NB4 (cell line): ENCODE data around the gene DCN.

Experiments
- POLR2A ChIP-seq: IDR thresholded peaks from 2 replicates; pipeline ENCODE4 v1.6.1; 2011; ENCODE audit warnings: mild to moderate bottlenecking; ENCODE audit not compliant: insufficient read length; ENCODE audit errors: extremely low read depth
- TF ChIP-seq, protein P1 (sequence below): IDR thresholded peaks from one replicate; pipeline ENCODE4 v1.5.1; 2012; ENCODE audit warnings: low read depth, low read length

DNA sequence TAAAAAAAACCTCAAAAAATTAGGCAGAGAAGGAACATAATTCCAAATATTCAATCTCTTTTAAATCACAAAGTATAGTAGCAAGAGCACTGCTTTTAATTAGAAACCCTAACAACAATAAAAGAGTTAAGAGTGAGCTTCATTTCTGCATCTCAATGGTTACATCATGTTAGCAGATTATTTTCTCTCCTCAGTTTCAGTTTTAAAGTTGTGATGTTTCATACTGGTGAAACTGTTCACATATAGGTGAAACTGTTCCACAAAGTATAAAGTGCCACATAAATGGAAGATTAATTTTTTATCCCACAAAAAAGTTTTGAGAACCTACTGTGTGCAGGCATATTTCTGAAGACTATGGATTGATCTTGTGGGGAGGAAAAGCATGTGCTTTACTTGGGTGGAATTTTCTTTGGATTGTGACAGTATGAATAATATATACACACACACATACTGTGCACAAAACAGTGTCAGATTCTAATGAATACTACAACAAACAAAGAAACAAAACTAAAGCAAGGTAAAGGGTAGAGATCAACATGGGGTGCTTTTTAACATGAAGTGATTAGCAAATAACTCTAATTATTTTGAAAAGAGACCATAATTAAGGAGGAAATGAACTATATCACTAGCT, 88.5 kb downstream of the DCN start:
- no peak for TF ChIP-seq POLR2A
- TF ChIP-seq, protein P1, sequence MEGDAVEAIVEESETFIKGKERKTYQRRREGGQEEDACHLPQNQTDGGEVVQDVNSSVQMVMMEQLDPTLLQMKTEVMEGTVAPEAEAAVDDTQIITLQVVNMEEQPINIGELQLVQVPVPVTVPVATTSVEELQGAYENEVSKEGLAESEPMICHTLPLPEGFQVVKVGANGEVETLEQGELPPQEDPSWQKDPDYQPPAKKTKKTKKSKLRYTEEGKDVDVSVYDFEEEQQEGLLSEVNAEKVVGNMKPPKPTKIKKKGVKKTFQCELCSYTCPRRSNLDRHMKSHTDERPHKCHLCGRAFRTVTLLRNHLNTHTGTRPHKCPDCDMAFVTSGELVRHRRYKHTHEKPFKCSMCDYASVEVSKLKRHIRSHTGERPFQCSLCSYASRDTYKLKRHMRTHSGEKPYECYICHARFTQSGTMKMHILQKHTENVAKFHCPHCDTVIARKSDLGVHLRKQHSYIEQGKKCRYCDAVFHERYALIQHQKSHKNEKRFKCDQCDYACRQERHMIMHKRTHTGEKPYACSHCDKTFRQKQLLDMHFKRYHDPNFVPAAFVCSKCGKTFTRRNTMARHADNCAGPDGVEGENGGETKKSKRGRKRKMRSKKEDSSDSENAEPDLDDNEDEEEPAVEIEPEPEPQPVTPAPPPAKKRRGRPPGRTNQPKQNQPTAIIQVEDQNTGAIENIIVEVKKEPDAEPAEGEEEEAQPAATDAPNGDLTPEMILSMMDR, result no peak
